GM15510 (cell line): ENCODE data around the gene HK1.

Experiments
- POLR2A ChIP-seq: IDR thresholded peaks from 3 replicates; pipeline ENCODE4 v1.6.1; 2011; ENCODE audit warnings: borderline replicate concordance; ENCODE audit not compliant: insufficient read length; ENCODE audit errors: extremely low read depth

The HK1 gene

GRCh38 chr10:69278446-69278963 lies at the start of gene HK1:
Gene HK1 (plus strand): TSS chr10:69278496.
- no peak for TF ChIP-seq POLR2A

GRCh38 chr10:69229616-69229916 lies 48.7 kb upstream of the HK1 start:
- no peak for TF ChIP-seq POLR2A

- no peak for TF ChIP-seq POLR2A
Measured at GRCh38 chr10:69230128-69230527, 48.2 kb upstream of the HK1 start.

- no peak for TF ChIP-seq POLR2A
Measured at GRCh38 chr10:69232252-69232651, 46.0 kb upstream of the HK1 start.

GRCh38 chr10:69232736-69233480 lies 45.4 kb upstream of the HK1 start:
- TF ChIP-seq POLR2A: no peak

GRCh38 chr10:69234447-69234846 lies 43.8 kb upstream of the HK1 start:
- TF ChIP-seq POLR2A: no peak

GRCh38 chr10:69237528-69238159 lies 40.7 kb upstream of the HK1 start:
- no peak for TF ChIP-seq POLR2A

- no peak for TF ChIP-seq POLR2A
Measured at GRCh38 chr10:69239136-69239535, 39.2 kb upstream of the HK1 start.

GRCh38 chr10:69239816-69240434 lies 38.4 kb upstream of the HK1 start:
- no peak for TF ChIP-seq POLR2A

- TF ChIP-seq POLR2A: no peak
Measured at GRCh38 chr10:69240455-69240854, 37.8 kb upstream of the HK1 start.

GRCh38 chr10:69241575-69241974 lies 36.7 kb upstream of the HK1 start:
- TF ChIP-seq POLR2A: no peak

GRCh38 chr10:69242040-69242851 lies 36.0 kb upstream of the HK1 start:
- TF ChIP-seq POLR2A: no peak

GRCh38 chr10:69242852-69243212 lies 35.5 kb upstream of the HK1 start:
- TF ChIP-seq POLR2A: no peak

GRCh38 chr10:69243817-69244216 lies 34.5 kb upstream of the HK1 start:
- no peak for TF ChIP-seq POLR2A

- no peak for TF ChIP-seq POLR2A
Measured at GRCh38 chr10:69246036-69246435, 32.3 kb upstream of the HK1 start.
